Right forelimb (tissue), 1 donor: ENCODE measurements around the gene DBH.

Source experiments
- DNase-seq: peaks from one replicate; pipeline ENCODE4 v3.0.0-alpha.2; 2018

Gene DBH

DNA sequence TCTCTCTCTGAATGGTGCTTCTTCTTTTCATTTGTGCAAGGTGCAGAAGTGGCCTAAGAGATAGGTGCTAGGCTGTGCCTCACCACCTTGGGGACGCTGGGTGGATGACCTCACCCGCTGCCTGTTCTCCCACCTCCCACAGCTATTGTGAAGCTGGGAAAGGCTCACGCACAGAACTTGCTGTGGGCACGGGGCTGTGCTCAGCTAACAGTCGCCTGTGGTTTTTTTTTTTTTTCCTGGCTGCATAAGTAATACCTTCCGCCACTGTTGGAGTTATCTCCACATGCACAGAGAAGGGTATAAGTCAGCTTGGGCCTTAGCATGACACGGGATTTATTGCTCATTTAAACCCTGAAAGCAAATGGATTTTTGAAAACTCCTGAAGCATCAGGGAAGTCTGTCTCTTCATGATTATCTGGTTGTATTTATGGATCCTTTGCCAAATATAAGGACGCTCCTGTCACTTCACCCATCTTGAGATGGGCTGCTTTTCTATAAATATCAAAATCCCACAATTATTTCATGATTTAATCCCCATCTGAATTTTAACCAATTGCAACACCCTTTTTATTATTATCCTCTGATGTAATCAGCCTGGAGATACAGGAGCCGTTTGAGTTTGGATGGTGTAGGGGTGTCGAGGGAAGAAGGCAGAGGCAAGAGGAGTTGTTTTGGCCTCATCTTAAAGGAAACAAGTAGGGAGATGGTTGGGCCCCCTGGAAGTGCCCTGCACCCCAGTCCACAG is 9.0 kb downstream of the DBH start:
- no peak for DNase-seq

DNA sequence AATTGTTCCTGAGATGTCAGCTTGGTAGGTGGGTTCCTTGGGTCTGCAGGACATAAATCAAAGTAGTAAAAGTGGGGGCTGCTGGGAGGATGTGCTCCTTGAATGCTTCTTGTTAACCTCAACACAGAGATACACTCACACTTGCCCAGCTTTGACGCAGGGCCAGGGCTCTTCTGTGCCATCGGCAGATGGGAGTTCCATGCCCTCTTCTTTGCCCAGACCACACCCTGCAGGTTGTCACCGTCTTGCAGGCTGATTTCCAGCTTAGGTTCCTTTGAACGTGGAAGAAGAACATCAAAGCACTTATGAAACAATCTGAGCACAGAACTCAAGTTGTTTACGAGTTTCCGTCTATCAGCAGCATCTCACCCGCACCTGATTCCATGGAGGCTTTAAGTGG is 11.0 kb downstream of the DBH start:
- DNase-seq = no peak

GRCh38 chr9:133647765-133648469 is 11.8 kb downstream of the DBH start:
- no peak for DNase-seq

GRCh38 chr9:133649194-133649593 is 13.0 kb downstream of the DBH start:
- DNase-seq = no peak

DNA sequence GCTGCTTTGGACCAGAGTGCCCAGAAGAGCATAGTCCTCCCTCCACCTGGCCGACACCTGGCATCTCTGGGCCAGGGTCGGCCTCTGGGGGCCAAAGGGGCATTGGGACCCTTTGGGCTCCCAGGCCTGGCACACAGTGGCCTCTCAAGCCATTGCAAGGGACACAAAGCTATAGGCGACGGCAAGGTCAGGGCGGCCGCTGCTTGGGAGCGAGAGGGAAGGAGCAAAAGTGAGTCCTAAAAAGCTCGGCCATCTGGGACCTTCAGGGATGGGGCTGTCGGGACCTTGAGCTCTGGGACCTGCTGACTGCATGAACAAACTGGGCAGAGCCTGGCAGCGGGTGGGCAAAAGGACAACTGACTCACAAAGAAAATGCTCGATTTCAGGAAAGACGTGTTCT is 13.9 kb downstream of the DBH start:
- no peak for DNase-seq

- no peak for DNase-seq
Measured at GRCh38 chr9:133653638-133654037, 17.5 kb downstream of the DBH start.

GRCh38 chr9:133654736-133655657 is 18.8 kb downstream of the DBH start:
- DNase-seq = no peak

DNA sequence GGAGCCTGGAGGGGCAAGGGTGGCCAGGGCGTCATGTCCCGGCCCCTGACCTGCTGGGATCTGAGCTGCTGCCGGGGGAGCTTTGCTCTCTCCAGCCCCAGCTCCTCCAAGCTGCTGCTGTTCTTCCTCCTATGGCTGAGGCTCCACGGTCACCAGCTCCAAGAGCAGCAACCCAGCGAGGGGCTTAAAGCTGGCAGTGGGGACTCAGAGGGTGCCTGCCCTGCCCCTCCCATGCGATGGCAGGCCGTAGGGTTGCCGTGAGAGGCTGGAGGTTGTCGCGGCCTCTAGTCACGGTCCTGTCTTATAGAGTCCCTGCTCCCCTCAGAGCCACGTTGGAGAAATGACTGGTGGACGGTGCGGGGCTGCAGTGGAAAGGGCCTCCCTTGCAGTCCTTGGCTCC is 19.5 kb downstream of the DBH start:
- DNase-seq = no peak

DNA sequence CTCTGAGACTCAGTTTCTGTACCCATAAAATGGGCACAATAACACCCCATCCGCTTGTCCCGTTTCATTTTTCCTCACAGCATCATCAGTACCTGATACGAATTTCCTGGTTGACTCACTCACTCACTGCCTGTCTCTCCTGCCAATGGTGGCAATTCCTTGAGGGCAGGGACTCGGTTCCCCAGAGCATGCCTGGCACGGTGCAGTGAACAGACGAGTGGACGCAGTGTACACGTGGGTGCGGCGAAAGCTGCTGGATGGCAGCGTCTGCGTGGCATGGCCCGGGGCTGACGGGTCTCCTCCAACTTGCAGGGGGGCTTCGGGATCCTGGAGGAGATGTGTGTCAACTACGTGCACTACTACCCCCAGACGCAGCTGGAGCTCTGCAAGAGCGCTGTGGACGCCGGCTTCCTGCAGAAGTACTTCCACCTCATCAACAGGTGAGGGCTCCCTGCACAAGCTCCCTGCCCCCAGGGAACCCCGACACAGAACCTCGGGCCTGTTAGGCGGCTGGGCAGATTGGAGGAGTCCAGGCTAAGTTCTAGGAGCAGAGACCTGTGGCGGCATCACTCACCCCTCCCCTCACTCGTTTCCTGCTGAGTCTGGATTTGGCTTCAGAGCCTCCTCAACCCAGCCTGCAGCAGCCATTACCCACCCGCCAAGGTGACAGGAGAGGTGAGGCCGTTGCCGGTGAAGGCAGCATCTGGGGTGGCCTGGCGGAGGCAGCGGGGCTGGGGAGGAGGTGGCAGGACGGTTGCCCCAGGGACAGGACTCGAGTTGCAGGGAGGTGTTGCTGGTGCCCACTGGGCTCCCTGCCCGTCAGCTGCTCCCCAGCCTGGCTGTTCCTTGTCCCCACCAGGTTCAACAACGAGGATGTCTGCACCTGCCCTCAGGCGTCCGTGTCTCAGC is 20.3 kb downstream of the DBH start:
- no peak for DNase-seq

DNA sequence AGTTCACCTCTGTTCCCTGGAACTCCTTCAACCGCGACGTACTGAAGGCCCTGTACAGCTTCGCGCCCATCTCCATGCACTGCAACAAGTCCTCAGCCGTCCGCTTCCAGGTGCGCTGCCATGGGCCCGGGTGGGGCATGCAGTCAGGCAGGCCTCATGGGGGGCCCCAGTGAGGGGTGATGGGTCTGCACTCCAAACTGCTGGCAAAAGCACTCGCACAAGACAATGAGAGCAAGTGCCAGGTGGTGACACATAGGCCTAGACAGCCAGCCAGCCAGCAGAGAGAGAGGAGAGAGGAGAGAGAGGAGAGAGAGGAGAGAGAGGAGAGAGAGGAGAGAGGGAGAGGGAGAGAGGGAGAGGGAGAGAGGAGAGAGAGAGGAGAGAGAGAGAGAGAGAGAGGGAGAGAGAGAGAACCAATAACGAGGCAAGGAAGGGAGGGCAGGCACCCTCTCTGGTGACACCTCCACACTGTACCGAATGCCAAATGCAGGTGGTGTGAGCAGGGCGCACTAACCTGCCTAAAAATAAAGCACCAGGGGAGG is 21.0 kb downstream of the DBH start:
- no peak for DNase-seq

GRCh38 chr9:133658442-133659431 is 22.6 kb downstream of the DBH start:
- DNase-seq = no peak

- DNase-seq = no peak
Measured at GRCh38 chr9:133659516-133659915, 23.4 kb downstream of the DBH start.

- no peak for DNase-seq
Measured at GRCh38 chr9:133661846-133662540, 25.8 kb downstream of the DBH start.

DNA sequence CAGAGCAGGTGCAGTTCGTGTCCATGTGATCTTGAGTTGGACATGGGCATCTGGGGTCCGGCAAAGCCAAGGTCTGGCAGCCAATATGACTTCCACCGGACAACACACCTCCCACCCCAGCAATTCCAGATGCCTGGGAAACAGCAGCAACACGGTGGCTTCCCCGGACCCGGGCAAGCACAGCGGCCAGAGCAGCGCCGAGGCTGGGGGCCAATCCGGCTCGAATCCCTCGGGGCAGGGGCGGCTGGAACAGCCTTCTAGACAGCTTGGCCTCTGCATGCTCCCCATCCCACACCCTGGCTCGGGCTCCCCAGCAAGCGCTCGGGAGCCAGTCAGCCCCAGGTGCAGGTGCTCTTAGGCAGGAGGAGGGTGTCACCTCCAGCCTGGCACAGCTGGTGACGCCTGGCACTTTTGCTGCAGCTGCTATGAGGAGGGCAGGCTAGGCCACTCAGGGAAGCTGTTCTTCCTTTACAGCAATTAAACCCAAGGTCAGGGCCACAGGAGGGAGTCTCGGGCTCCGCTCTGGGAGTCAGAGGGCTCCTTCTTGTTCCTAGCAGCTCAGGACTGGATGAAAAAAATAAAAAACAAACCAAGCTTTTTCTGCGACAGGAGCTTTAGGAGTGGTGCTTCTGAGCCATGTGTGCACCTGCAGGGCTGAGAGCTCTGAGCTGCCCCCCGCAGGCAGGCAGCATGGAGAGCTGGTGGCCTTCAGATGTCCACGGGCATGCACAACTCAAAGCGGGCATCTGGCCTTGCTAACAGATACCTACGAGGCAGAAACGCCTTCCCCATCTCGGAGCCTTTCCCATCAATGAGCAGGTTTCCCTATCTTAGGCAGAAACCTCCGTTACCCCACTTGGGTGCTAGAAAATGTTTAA is 28.2 kb downstream of the DBH start:
- no peak for DNase-seq

- no peak for DNase-seq
Measured at GRCh38 chr9:133665096-133665495, 28.9 kb downstream of the DBH start.

- DNase-seq = no peak
Measured at GRCh38 chr9:133665535-133665934, 29.4 kb downstream of the DBH start.

- no peak for DNase-seq
Measured at GRCh38 chr9:133666387-133666786, 30.2 kb downstream of the DBH start.

- DNase-seq = no peak
Measured at GRCh38 chr9:133666845-133667244, 30.7 kb downstream of the DBH start.
